ENCODE data around the gene NPBWR2. TPM values are rescaled to one million over a fixed set of nuclear protein-coding genes. Genes with fewer than 3 reads are reported as not detected.

Gene NPBWR2
- polyA plus RNA-seq, 1 donor (not counting 4 experiments of a cell fraction or from before 2014, with no cell fraction given) = not detected

- Histone ChIP-seq H3K79me2 (ENCODE audit: control insufficient read depth, insufficient read depth, low read length) (no peaks in the 10 kb centered on the region), H3K4me3 (ENCODE audit: control insufficient read depth in 2 of 3, extremely low read depth in 1 of 3, insufficient read depth in 2 of 3, low read depth in 1 of 3, low read length in 3 of 3) (no peak overlapping the region), H3K36me3 (ENCODE audit: control insufficient read depth in 2 of 2, extremely low read depth in 1 of 2, insufficient read depth in 2 of 2, low read length in 2 of 2) (peaks cover 0 to 1% of the 10 kb centered on the region in 2 experiments), H3K9me3 (ENCODE audit: control insufficient read depth, low read depth, low read length) (no peaks in the 10 kb centered on the region), H3K4me1 (ENCODE audit: control insufficient read depth, extremely low read depth, insufficient read depth, low read length) (peaks cover 40% of the 10 kb centered on the region), H3K9ac (ENCODE audit: control insufficient read depth, extremely low read depth, insufficient read depth, low read length) (no peak overlapping the region), H3K27ac (ENCODE audit: control insufficient read depth, insufficient read depth, low read length) (no peak overlapping the region), H4K20me1 (ENCODE audit: control insufficient read depth, extremely low read depth, insufficient read depth, low read length) (no peaks in the 10 kb centered on the region), H2AFZ (ENCODE audit: control insufficient read depth, low read length) (no peak overlapping the region), H3K9me1 (ENCODE audit: control insufficient read depth, extremely low read depth, insufficient read depth, low read length) (no peaks in the 10 kb centered on the region), H3K4me2 (ENCODE audit: control insufficient read depth, extremely low read depth, insufficient read depth, low read depth, low read length) (no peak overlapping the region), H3K27me3 (ENCODE audit: control insufficient read depth, extremely low read depth, insufficient read depth, low read length) (no peaks in the 10 kb centered on the region)
- FAIRE-seq (no peak), DNase-seq (ENCODE audit: low read depth, low spot score) (no peak)
- dilution Hi-C loops (cut with MboI; ENCODE audit: extremely low pct_ligation_motif_present, low sequenced_read_pairs) = no loop called here
- no peak for TF ChIP-seq CTCF (optimal IDR thresholded peaks at IDR 0.05 in 1 of 3, IDR thresholded peaks at IDR 0.05 in 1 of 3, conservative IDR thresholded peaks at IDR 0.05 in 1 of 3; ENCODE audit: extremely low read depth in 1 of 3, insufficient read depth in 2 of 3, low read length in 3 of 3)
- TF ChIP-seq EZH2 (IDR thresholded peaks at IDR 0.05; ENCODE audit: low read length) = no peak
These were observed 40.2 kb downstream of the NPBWR2 start for GRCh38 chr20:64067005-64067632.

- H3K79me2 ChIP-seq (ENCODE audit: control insufficient read depth, insufficient read depth, low read length) = no peaks in the 10 kb centered on the region
- H2AFZ ChIP-seq (ENCODE audit: control insufficient read depth, low read length) = no peak overlapping the region
- no peak overlapping the region for H3K4me3 ChIP-seq (ENCODE audit: control insufficient read depth in 2 of 3, extremely low read depth in 1 of 3, insufficient read depth in 2 of 3, low read depth in 1 of 3, low read length in 3 of 3)
- dilution Hi-C loops (cut with MboI; ENCODE audit: extremely low pct_ligation_motif_present, low sequenced_read_pairs) = no loop called here
- TF ChIP-seq EZH2 (IDR thresholded peaks at IDR 0.05; ENCODE audit: low read length) (no peak), CTCF (optimal IDR thresholded peaks at IDR 0.05 in 1 of 3, IDR thresholded peaks at IDR 0.05 in 1 of 3, conservative IDR thresholded peaks at IDR 0.05 in 1 of 3; ENCODE audit: extremely low read depth in 1 of 3, insufficient read depth in 2 of 3, low read length in 3 of 3) (no peak)
- no peaks in the 10 kb centered on the region for H3K36me3 ChIP-seq (ENCODE audit: control insufficient read depth in 2 of 2, extremely low read depth in 1 of 2, insufficient read depth in 2 of 2, low read length in 2 of 2)
- peaks cover 42% of the 10 kb centered on the region for H3K4me1 ChIP-seq (ENCODE audit: control insufficient read depth, extremely low read depth, insufficient read depth, low read length)
- H3K4me2 ChIP-seq (ENCODE audit: control insufficient read depth, extremely low read depth, insufficient read depth, low read depth, low read length) = peak overlapping the region; percentile 32
- no peak for DNase-seq (ENCODE audit: low read depth, low spot score)
- no peaks in the 10 kb centered on the region for H3K9me1 ChIP-seq (ENCODE audit: control insufficient read depth, extremely low read depth, insufficient read depth, low read length)
- FAIRE-seq = no peak
- H3K9ac ChIP-seq (ENCODE audit: control insufficient read depth, extremely low read depth, insufficient read depth, low read length) = no peak overlapping the region
- no peaks in the 10 kb centered on the region for H4K20me1 ChIP-seq (ENCODE audit: control insufficient read depth, extremely low read depth, insufficient read depth, low read length)
- H3K9me3 ChIP-seq (ENCODE audit: control insufficient read depth, low read depth, low read length) = no peaks in the 10 kb centered on the region
- H3K27me3 ChIP-seq (ENCODE audit: control insufficient read depth, extremely low read depth, insufficient read depth, low read length) = no peaks in the 10 kb centered on the region
- H3K27ac ChIP-seq (ENCODE audit: control insufficient read depth, insufficient read depth, low read length) = no peak overlapping the region
These were observed 41.4 kb downstream of the NPBWR2 start for GRCh38 chr20:64065974-64066343.

All from keratinocyte (primary cell).